LNCaP clone FGC (cell line): ENCODE measurements around the gene LARGE1.
A peak's percentile ranks its signal among the peaks of the same experiment; 100 is the strongest.

ENCODE experiments used
- DNase-seq: peaks from one replicate; pipeline ENCODE4 v3.0.0-alpha.2; 2011; ENCODE audit warnings: low read depth
- H3K4me3 ChIP-seq: 2 replicates; pipeline ENCODE4 v1.5.1; 2011; ENCODE audit warnings: mild to moderate bottlenecking, low read depth, low read length, control low read depth
- TF ChIP-seq, protein P1 (sequence below): IDR thresholded peaks from 2 replicates; pipeline ENCODE4 v1.5.1; 2012; ENCODE audit warnings: mild to moderate bottlenecking; ENCODE audit not compliant: control insufficient read depth, insufficient read depth; ENCODE audit errors: extremely low read depth

The LARGE1 gene

DNA sequence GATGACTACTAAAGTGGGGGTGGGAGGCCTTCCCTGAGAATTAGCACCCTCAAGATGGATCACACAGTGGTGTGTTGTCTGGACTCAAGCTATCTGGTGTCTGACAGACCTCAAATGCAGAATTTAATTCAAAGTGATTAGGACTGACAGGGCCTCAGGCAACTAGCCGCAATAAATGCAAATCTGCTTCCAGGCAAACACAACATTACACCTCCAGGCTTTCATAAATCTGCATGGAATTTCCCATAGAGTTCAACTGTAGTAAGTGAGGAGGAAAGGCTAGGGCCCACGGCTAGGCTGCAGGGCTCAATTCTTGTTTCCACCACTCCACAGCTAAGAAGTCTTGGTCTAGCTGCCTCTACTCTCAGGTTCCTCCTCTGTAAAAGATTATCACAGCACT, 331.4 kb downstream of the LARGE1 start:
- H3K4me3 ChIP-seq: no peak overlapping the region
- DNase-seq: no peak

GRCh38 chr22:33584152-33584551, 336.1 kb downstream of the LARGE1 start:
- TF ChIP-seq, protein P1, sequence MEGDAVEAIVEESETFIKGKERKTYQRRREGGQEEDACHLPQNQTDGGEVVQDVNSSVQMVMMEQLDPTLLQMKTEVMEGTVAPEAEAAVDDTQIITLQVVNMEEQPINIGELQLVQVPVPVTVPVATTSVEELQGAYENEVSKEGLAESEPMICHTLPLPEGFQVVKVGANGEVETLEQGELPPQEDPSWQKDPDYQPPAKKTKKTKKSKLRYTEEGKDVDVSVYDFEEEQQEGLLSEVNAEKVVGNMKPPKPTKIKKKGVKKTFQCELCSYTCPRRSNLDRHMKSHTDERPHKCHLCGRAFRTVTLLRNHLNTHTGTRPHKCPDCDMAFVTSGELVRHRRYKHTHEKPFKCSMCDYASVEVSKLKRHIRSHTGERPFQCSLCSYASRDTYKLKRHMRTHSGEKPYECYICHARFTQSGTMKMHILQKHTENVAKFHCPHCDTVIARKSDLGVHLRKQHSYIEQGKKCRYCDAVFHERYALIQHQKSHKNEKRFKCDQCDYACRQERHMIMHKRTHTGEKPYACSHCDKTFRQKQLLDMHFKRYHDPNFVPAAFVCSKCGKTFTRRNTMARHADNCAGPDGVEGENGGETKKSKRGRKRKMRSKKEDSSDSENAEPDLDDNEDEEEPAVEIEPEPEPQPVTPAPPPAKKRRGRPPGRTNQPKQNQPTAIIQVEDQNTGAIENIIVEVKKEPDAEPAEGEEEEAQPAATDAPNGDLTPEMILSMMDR: no peak
- DNase-seq: no peak
- no peak overlapping the region for H3K4me3 ChIP-seq

More for the DNA sequence above, 331.4 kb downstream of the LARGE1 start:
- TF ChIP-seq, protein P1: no peak

DNA sequence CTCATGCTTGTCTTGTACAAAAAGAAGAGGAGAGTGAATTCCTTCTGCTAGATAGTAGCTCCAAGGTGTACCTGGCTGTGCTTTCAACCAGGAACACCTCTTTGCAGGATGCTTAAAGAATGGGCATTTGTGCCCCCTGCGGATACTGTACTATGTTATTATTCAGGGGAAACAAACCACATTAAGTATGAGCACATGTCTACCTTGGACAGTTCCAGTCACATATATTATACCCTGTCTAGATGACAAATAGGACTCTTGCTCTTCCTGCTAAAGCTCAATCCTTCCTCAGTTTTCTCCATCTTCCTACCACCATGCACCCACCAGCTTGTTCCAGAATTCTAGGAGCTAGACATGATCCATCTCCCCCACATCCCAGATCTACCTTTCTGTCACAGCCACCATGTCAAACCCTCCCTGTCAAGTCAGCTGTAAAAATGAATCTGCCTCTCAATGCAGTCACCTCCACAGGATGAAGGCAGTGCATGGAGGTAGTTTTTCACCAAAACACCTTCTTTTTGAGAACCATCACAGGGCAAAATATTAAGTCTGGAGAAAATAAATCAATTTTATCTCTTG, 337.4 kb downstream of the LARGE1 start:
- TF ChIP-seq, protein P1: no peak
- DNase-seq: no peak
- H3K4me3 ChIP-seq: no peak overlapping the region

- TF ChIP-seq, protein P1: no peak
- H3K4me3 ChIP-seq: no peak overlapping the region
- DNase-seq: no peak
Measured at GRCh38 chr22:33580310-33580709, 340.0 kb downstream of the LARGE1 start.

GRCh38 chr22:33579448-33580093, 340.7 kb downstream of the LARGE1 start:
- peak; percentile 4 for DNase-seq
- no peak overlapping the region for H3K4me3 ChIP-seq
- TF ChIP-seq, protein P1: peak; percentile 91

DNA sequence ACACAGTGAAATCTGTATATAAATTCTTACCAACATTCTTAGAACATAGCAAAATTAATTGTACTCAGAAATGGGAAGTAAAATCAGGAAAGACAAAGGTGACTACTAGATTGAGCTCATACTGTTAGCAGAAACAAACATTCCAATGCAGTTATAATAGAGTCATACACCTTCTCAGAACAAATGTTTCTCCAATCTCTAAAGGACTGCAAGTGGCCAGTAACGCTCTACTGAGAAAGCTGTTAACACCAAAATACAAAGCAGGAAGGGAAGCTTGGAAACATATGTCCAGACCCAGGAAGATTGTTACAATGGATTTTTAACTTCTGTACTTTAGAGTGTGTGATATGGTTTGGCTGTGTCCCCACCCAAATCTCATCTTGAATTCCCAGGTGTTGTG, 341.5 kb downstream of the LARGE1 start:
- TF ChIP-seq, protein P1: no peak
- no peak overlapping the region for H3K4me3 ChIP-seq
- DNase-seq: no peak
